AG04450 (cell line): ENCODE results near the gene ORAI1. TPM values are rescaled to one million over a fixed set of nuclear protein-coding genes. Genes with fewer than 3 reads are reported as not detected.

Source experiments
- CTCF ChIA-PET: fragments of 300-600, 350-600 bp; formaldehyde crosslinking; extraction: SDS; loops from one replicate; lab custom pipeline; 2022; ENCODE audit warnings: antibody characterized with exemption, inconsistent platforms; lab: Charles Lee
- POLR2A ChIA-PET: fragments of 350-600 bp; formaldehyde crosslinking; extraction: SDS; loops from one replicate; lab custom pipeline; 2021; ENCODE audit warnings: antibody characterized with exemption, inconsistent platforms; lab: Yijun Ruan, JAX
- DNase-seq: peaks from one replicate; pipeline ENCODE4 v3.0.0-alpha.2; 2011; ENCODE audit warnings: low read depth, low spot score
- H3K27ac ChIP-seq: one replicate; pipeline ENCODE4 v1.5.1; 2012; ENCODE audit warnings: low read depth, low read length, control low read depth
- H3K27me3 ChIP-seq: one replicate; pipeline ENCODE4 v1.6.0; 2012; ENCODE audit warnings: low read length; ENCODE audit not compliant: control insufficient read depth, insufficient read depth
- H3K4me3 ChIP-seq: 2 replicates; pipeline ENCODE4 v1.5.1; 2011; ENCODE audit warnings: mild to moderate bottlenecking, low read depth, low read length, control low read depth
- H3K9me3 ChIP-seq: 2 replicates; pipeline ENCODE4 v1.5.1; 2012; ENCODE audit warnings: low read length; ENCODE audit not compliant: control insufficient read depth, insufficient read depth
- CTCF ChIP-seq: IDR thresholded peaks from 2 replicates; pipeline ENCODE4 v1.5.1; 2011; ENCODE audit warnings: low read depth, low read length, control low read depth, inconsistent platforms
- polyA plus RNA-seq: library from polyadenylated mRNA; depleted of rRNA; stranded (reverse); fragments of >200 nt; gene quantifications from 2 replicates; pipeline ENCODE4 v1.2.3, GENCODE V29; 2011; rRNA removed
- small RNA-seq: library from RNA; depleted of rRNA; stranded (forward); fragments of <200 nt; gene quantifications from one replicate; pipeline ENCODE3, GENCODE V24; 2012; ENCODE audit warnings: low read depth; ENCODE audit not compliant: insufficient read length

ORAI1 gene
- polyA plus RNA-seq, 1 experiment, result 13.6 TPM

- ChIA-PET POLR2A (no interaction called here), CTCF (interaction anchor here (0.6 to 1.0 kb wide), 2 partner anchors 66 to 105 kb away, joined by 4 read pairs; no protein-coding TSS in a partner anchor)
- no peak overlapping the region for H3K27ac ChIP-seq
- no peak for DNase-seq
- H3K4me3 ChIP-seq, result no peak overlapping the region
- TF ChIP-seq CTCF, result no peak
- H3K27me3 ChIP-seq, result no peaks in the 10 kb centered on the region
- no peaks in the 10 kb centered on the region for H3K9me3 ChIP-seq
Measured at GRCh38 chr12:121689430-121689829, 63.1 kb downstream of the ORAI1 start.

Small RNAs within 50 kb of the gene (small RNA-seq; reads per million reads assigned to genes)
- not detected for gene RNU6-1004P

Other genes starting within 250 kb of the ORAI1 start
- gene RNF34, start 226.4 kb upstream of the ORAI1 start, polyA plus RNA-seq, result 47.4 and 55.3 TPM in 2 replicates
- gene KDM2B, start 45.5 kb upstream of the ORAI1 start, polyA plus RNA-seq, result 12.9 and 17.3 TPM in 2 replicates
- gene MORN3, start 43.1 kb downstream of the ORAI1 start, polyA plus RNA-seq, result 0.35 and 0.78 TPM in 2 replicates
- 11.1 and 13.3 TPM in 2 replicates for gene TMEM120B, start 86.2 kb downstream of the ORAI1 start, polyA plus RNA-seq
- 5.3 TPM in 2 replicates for gene RHOF, start 167.2 kb downstream of the ORAI1 start, polyA plus RNA-seq
- gene SETD1B, start 177.5 kb downstream of the ORAI1 start, polyA plus RNA-seq, result 1.1 and 1.6 TPM in 2 replicates
- gene HPD, start 232.3 kb downstream of the ORAI1 start, polyA plus RNA-seq, result 0.05 TPM in 1 of 2 replicates, not detected in the other